GM19397 (cell line): ENCODE data around the gene MPC1.

Source experiments
- ATAC-seq: cut with Tn5 transposase; IDR thresholded peaks from one replicate; pipeline ENCODE4 v1.9.1; 2021; ENCODE audit warnings: mild to moderate bottlenecking, moderate library complexity; ENCODE audit not compliant: unreplicated experiment

Gene MPC1

GRCh38 chr6:166318649-166319600, 63.8 kb downstream of the MPC1 start:
- no peak for ATAC-seq

- no peak for ATAC-seq
Measured at GRCh38 chr6:166318227-166318626, 64.5 kb downstream of the MPC1 start.

GRCh38 chr6:166317261-166318212, 65.2 kb downstream of the MPC1 start:
- no peak for ATAC-seq

- ATAC-seq: no peak
Measured at GRCh38 chr6:166315436-166315835, 67.3 kb downstream of the MPC1 start.
